ENCODE data around the gene DNAJC11.
"Not testable (repeated sequence)": the region's sequence is repeated elsewhere in the genome, so short reads cannot be mapped to it uniquely, and the experiment has no call there.

The DNAJC11 gene

GRCh38 chr1:6695868-6696267 lies 5.7 kb downstream of the DNAJC11 start:
- DNase-seq, result no peak

GRCh38 chr1:6694121-6694713 lies 7.4 kb downstream of the DNAJC11 start:
- DNase-seq, result no peak

GRCh38 chr1:6692956-6693355 lies 8.7 kb downstream of the DNAJC11 start:
- no peak for DNase-seq

- DNase-seq, result no peak
Measured at GRCh38 chr1:6691507-6691906, 10.1 kb downstream of the DNAJC11 start.

DNA sequence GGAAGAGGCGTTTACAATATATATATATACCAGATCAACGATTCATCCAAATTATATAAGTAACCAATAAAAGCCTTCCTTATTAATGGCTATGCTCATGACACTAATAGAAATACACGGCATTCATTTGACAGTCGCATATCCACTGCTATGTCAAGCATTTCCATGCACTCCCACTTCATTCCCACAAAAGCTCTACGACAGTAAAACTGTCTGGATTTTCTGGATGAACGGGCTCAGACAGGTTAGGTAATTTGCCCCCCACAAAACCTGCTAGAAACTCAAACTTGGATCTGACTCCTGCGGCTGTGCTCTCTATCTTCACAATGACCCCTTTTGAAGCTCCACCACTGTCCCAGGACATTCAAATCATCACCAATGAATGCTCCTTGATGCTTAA lies 11.4 kb downstream of the DNAJC11 start:
- no peak for DNase-seq

DNA sequence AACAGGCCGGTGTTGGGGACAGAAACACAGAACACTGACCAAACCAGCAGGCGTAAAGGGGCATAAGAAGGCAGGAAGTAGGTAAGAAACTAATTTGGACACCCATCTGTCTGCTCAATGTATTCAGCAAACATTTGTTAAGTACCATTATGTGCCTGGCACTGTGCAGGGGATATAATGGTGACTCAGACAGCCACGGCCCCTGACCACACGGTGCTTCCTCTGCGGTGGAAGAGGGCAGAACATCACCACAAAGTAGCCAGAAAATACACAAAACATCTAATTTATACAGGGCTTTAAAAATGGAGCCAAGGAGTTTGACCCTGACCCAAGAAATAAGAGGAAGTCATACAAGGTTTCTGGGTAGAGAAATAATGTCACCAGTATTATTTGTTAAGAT lies 12.9 kb downstream of the DNAJC11 start:
- DNase-seq, result no peak

GRCh38 chr1:6688001-6688400 lies 13.6 kb downstream of the DNAJC11 start:
- no peak for DNase-seq

DNA sequence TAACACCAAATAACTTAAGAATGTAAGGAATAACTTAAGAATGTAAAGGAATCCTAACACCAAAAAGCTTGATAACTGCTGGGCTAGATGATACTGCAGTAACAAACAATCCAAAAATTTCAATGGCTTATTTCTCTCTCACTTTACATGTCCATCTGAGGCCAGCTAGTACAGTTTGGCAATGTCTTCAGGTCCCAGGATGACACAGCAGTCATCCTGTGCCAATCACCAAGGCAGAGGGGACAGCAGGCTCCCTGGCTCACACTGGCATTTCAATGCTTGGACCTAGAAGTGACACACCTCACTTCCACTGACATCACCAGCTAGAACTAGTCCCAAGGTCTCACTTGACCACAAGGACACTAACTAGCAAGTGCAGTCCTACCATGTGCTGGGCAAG lies 15.3 kb downstream of the DNAJC11 start:
- DNase-seq, result no peak

GRCh38 chr1:6685381-6685780 lies 16.2 kb downstream of the DNAJC11 start:
- DNase-seq, result no peak

GRCh38 chr1:6683434-6683833 lies 18.2 kb downstream of the DNAJC11 start:
- DNase-seq, result no peak

DNA sequence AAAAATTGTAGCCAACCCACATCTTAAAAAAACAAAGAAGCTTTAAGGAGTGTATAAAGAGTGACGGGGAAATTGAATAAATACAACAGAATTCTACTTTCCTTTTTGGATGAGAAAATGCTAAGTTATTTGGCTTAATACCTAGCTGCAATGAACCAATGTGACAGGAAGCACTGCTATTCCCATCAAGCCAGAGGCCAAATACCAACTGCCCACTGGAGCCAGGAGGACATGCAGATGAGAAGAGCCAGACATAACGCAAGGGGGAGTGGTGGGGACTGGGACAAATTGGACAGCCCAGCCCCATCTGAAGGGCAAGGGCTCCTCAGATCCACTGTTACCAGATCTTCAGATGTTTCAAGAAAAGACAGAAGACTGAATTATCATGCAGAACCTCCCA lies 25.7 kb downstream of the DNAJC11 start:
- DNase-seq, result no peak

- DNase-seq, result no peak
Measured at GRCh38 chr1:6674771-6675170, 26.8 kb downstream of the DNAJC11 start.

DNA sequence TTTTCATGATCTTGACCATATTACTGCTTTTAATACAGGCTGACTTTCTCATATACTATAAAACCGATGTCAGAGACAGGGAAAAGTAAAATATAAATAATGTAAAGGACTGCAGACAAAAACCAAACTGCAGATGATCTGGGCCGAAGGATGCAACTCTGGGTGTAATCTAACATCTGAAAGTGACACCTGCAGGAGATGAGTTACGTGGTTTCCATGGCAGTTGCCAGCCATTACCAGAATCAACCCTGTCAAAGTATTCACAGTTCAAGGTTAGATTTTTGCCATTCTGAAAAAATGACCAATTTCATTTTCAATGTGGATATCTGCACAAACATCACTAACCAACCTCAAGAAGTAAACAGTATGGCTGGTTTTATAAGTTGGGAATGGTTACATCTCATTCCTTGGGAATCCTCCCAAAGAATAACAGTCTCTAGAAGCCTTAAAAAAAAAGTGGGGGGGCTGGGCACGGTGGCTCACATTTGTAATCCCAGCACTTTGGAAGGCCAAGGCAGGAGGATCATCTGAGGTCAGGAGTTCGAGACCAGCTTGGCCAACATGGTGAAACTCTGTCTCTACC lies 27.7 kb downstream of the DNAJC11 start:
- no peak for DNase-seq

- DNase-seq, result no peak
Measured at GRCh38 chr1:6672558-6672957, 29.1 kb downstream of the DNAJC11 start.

DNA sequence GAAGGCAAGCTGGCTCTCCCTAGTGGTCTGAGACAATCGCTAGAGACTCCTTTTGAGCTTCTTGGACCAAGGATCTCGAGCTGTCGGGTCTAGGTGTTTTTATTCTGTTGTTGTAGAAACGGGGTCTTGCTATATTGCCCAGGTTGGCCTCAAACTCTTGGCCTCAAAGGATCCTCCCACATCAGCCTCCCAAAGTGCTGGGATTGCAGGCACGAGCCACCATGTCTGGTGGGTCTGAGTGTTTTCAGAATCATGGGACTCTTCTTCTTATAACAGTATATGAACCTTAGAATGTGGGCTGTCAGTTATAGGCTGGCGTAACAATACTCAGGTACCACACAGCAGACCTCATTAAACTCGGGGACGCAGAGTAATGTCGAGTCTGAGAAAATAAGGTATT lies 33.1 kb downstream of the DNAJC11 start:
- DNase-seq, result no peak

DNA sequence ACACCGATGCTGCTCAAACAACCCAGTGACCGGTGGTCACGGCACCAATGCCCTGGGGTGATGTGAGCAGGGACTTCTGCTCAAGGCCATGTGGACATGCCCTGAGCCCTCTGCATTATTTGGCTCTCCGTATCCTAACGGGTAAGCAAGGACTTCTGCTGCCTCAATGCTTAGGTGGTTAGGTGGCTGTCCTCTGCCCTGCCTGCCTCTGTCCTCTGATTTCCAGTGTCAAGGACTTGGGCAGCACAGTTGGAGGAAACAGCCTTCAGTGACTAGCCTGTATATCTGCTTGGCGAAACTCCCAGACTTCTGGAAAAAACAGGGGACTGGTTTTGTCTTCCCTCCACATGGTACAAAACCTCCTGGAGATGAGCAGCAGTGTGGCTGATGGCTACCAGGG lies 34.5 kb downstream of the DNAJC11 start:
- DNase-seq, result no peak

GRCh38 chr1:6666696-6667095 lies 34.9 kb downstream of the DNAJC11 start:
- no peak for DNase-seq

DNA sequence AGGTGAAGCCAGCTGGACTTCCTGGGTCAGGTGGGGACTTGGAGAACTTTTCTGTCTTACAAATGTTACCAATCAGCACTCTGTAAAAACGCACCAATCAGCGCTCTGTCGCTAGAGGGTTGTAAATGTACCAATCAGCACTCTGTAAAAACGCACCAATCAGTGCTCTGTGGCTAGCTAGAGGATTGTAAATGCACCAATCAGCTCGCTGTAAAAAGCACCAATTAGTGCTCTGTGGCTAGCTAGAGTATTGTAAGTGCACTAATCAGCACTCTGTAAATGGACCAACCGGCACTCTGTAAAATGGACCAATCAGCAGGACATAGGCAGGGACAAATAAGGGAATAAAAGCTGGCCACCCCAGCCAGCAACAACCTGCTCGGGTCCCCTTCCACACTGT lies 39.1 kb downstream of the DNAJC11 start:
- DNase-seq, result not testable (repeated sequence)

DNA sequence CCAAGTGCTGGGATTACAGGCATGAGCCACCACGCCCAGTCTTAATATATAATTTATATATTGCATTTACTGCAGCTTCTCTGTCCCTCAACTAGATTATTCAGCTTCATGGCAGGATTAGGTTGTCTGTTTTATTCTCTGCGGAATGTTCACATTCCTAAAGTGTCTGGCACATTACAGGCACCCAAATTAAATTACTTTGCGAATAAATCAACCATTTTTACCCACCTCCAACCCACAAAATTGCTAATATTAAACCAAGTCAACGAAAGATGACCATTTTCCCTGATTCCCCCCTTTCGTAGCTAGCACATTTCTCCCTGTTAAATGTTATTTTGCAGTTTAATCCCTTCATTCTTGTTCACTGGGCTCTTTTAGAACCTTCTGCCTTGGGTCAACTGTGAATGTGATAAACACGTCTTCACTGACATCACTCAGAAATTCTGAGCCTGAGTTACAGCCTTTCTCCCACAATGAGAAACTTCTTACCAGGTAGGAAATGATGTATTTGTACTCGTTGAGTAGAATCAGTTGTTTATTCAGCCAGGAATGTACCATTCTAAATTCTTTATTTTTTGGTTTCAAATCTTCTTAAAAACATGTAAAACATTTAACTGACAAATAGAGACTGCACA lies 41.1 kb downstream of the DNAJC11 start:
- no peak for DNase-seq

- DNase-seq, result no peak
Measured at GRCh38 chr1:6658359-6659060, 43.1 kb downstream of the DNAJC11 start.

DNA sequence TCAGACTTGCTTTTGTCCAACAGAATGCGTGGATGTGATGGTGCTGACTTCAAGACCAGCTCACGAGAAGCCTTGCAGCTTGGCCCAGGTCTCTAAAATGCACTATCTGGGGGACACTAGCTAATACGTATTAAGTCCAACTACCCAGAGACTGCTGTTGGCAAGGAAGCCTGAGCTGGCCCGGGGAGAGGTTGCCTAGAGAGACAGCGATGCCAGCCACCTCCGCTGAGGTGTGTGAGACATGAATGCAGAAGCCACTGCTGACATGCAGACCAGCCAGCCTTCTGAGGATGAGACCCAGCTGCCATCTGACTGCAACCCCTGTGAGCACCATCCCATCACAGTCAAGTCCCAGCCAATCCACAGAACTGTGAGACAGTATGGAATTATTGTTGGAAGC lies 44.5 kb downstream of the DNAJC11 start:
- no peak for DNase-seq

DNA sequence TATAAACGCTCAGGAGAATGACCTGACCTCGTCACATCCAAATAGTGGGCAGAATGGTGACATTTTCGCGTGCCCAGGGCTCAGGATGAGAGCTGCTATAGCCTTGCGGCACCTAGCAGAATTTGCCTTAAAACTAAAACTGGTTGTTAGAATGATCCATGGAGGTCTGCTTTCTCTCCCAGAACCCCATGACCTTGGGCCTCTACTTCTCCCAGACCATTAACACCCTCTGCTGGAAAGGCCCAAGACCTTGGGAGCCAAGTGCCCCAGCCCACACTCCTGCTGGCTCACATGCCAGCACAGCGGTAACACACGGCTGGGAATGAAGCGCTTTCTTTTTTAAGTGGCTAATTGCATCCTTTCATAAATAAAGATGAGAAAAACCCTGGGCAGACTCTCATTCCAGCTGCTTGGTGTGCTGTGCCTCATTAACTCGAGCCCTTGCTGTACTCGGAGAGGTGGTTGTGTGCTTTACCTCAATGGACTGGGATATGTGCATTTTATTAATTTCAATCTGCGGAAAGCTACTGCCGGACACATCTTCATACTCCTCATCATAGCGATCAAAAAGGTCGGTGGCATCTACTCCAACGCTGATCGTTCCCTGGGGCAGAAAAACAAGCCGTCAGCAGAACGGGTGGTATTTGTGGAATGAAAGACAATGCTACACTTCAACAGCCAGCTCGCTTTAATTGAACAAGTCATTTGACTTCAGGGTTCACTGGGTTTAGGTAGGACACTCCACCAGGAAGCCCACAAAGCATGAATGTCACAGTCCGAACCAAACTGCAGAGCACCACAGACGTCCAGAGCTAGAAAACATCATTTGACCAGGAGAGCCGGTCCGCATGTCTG lies 48.0 kb downstream of the DNAJC11 start:
- DNase-seq, result no peak

DNA sequence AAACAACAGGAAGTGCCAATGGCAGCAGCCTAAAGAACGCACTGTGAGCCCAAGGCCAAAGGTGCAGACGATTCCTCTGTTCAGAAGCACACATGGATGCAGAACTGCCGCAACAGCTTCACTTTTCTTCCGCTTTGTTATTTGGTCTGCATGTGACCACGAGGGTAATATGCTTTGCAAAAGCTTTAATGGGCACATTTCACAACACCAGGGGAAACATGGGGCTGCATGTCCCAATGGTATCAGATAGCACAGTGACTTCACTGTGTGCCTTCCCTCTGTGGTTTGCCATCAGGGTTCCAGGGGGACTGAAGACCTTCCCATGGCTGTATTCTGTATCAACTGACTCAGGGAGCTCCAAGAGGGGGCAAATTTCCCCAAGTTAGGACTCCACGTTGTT lies 48.6 kb downstream of the DNAJC11 start:
- DNase-seq, result no peak
